Measurements from ENCODE around the gene UBE3D. TPM values are rescaled to one million over a fixed set of nuclear protein-coding genes. Genes with fewer than 3 reads are reported as not detected.
"Not testable (repeated sequence)": the region's sequence is repeated elsewhere in the genome, so short reads cannot be mapped to it uniquely, and the experiment has no call there.

The UBE3D gene
- total RNA-seq, 2 donors from 2014 or later = 3.6 TPM

DNA sequence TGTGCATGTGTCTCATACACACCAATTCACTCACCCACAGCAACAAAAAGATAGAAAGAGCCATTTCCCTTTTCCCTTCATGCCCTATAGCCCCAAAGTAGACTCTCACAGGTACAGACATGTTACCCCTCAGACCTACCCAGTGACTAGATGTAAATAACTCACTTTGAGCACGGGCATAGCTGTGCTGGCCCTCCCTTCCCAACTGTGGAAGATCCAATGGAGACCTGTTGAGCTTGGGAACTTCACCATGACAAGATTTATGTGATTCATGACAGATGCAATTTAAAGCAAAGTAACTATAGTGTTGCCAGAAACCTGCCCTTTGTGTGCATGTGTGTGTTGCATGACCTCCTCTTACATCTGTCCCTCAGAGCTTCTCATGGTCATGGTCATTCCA lies 175.4 kb downstream of the UBE3D start:
- no peak for DNase-seq (ENCODE audit: low spot score)
- intact Hi-C loops (cut with DNase I) = no loop called here

DNA sequence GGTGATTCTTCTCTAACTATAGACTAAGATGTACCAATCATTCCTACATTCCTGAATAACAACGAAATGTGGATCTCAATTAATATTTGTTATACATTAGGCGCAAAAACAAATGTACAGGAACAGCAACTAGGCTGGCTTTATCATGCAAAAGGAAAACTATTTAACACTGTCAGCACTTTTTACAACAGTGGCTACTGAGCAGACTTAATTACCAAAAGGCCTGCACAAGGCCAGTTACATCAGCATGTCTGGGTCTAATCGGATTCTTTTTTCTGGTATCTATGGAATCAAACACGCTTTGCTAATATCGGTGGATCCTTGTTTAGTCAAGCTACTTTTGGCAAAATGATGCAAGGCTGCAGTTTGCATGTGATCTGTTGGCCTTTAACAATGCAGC lies 176.5 kb downstream of the UBE3D start:
- intact Hi-C loops (cut with DNase I) = no loop called here
- no peak for DNase-seq (ENCODE audit: low spot score)

DNA sequence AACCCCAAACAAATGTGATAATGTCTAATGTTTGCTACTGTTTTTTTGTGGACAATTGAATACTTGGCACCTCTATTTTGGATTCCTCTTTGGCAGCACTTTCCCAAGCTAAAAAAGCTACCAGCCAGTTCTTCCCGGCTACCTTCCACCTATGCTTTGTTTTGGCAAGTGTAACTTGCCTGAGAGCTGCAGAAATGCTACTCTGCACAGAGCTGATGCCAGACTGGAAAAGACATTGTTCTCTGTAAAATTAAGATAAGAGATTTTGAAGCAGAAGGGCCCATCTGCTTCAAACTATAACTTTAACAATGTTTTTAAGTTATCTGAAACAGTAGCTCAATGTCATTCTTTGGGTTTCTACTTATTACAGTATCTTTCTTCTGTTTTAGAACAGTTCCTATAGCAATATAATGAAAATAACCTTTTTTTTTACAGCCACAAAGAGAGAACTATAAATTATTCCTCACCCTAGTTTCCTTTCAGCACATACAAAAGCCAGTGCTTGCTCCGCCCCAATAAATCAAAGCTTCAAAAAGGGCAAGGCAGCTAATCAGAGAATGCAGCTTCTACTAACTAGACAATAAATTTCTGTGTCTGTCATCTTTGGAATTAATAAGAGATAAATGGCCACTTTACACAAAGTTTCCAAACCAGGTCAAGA lies 183.1 kb downstream of the UBE3D start:
- no peak for DNase-seq (ENCODE audit: low spot score)
- intact Hi-C loops (cut with DNase I) = no loop called here

DNA sequence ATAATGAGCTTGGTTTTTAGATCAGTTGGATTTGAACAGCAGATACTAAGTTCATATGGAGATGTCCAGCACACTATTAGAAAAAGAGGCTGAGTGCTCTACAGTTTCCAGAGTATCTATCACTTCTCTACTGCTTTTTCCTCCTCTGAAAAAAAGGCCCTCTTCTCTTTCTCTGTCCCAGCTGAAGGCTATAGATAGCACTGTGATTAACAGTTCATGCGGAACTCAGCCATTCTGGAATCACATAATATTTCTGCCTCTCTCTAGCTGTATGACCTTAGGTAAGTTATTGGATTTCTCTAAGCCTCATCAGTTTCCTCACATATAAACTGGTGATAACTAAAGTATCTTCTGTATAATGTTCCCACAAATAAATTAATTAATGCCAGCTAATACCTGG lies 184.1 kb downstream of the UBE3D start:
- intact Hi-C loops (cut with DNase I) = no loop called here

DNA sequence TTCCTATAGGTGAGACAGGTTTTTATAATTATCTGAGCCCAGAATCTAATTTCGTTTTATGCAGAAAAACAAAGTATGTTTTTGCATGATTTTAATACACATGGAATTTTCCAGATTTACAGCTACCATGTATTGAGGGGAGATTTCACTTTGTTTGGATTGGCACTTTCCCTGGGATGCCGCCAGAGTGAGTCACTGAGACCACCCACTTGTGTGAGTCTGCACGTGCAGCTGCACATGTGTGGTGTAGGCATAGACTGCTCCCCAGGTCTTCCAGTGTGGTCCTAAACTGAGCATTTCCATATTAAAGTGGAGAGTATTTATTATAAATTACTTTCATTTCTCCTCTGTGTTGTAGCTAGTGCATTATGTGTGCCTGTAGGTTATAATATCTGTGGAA lies 186.8 kb downstream of the UBE3D start:
- intact Hi-C loops (cut with DNase I) = no loop called here
- DNase-seq (ENCODE audit: low spot score) = no peak

More for the DNA sequence above, 184.1 kb downstream of the UBE3D start:
- no peak for DNase-seq (ENCODE audit: low spot score)

DNA sequence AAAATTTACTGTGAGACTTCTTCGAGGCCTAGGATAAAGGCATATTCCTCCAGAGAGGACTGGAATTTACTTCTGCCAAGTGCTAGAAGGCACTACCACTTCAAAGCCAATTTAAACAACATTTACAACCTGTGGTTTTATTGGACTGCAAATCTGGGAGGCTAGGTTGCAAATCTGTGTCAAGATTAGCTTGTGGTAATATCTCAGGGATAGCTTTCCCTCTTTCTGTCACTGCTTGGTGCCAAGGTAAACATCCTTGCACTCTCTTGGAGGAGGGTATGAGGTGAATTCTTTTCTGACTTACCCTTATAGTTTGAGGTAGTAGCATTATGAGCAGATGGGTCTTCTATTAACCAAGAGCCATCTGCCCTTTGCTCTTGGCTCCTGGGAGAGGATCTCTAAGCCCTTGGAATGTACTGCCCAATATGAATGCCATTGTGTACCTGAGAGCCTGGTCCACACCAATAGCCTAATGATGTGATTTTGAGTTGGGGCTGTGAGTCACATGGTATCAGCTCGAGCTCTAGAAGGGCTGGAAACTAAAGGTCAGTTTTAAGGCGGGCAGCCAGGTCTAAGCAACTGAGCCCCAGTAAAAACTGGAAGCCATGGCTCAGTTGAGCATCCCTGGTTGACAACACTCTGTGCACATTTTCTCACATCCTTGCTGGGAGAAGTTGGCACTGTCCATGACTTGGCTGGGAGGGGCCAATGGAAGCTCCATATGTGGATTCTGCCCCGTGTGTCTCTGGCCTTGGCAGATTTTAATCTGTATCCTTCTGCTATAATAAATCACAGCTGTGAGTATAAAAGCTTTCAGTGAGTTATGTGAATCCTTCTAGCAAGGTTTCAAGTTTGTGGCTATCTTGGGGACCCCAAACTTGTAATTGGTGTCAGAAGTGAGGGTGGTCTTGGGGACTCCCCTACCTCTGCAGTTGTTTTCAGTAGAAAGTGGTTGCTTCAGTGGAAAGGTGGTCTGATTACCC lies 188.1 kb downstream of the UBE3D start:
- intact Hi-C loops (cut with DNase I) = no loop called here
- no peak for DNase-seq (ENCODE audit: low spot score)

DNA sequence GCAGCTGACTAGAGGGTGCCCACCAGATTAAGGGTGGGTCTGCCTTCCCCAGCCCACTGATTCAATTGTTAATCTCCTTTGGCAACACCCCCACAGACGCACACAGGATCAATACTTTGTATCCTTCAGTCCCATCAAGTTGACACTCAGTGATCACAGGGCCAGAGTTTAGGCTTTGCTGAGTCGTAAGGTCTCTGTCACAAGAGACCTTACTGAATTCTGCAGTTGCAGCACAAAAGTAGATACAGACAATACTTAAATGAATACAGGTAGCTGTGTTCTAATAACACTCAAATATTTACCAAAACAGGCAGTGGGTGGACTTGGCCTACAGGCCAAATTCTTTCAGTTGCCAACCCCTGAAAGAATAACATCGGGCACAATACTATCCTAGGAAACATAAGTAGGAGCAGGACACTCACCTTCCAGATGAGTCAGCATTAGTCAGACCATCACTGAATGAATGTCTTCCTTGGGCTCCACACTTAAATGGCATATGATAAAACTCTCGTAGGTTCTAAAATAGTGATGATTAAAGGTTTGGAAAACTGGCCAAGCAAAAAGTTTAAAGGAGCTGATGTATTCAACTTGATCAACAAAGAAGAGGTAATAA lies 190.0 kb downstream of the UBE3D start:
- intact Hi-C loops (cut with DNase I) = no loop called here
- no peak for DNase-seq (ENCODE audit: low spot score)

DNA sequence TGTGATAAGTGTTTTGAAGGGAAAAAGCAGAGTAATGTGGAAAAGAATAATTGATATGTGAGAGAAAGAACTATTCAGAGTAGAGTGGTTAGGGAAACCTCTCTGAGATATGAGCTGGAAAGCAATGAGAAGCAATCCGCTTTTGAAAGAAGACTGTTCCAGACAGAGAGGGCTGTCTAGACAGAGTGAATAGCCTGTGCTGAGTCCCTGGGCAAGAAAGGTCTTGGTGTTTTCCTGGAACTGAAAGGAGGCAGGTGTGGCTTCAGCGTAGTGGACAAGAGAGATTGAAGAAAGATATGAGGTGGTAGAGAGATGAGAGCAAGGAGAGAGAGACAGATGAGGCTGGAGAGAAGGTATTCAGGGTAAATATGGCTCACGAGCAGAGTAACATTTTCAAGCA lies 190.8 kb downstream of the UBE3D start:
- intact Hi-C loops (cut with DNase I) = no loop called here
- DNase-seq (ENCODE audit: low spot score) = no peak

DNA sequence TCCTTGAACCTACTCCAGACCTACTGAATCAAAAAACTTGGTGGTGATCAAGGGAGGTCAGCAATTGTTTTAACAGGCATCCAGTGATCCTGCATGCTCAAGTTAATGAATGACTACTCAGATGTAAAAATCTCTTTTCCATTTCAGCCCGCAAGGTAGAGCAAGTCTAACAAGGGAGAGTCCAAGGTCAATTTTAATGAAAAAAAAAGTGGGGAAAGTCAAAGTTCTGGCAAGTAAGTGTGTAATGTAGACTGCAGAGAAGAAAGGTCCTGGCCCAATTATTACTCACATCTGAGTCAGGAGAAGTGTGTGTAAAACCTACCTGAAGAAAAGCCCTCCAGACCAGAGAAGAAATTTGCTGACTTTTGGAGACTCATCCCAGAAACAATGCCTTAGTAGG lies 193.5 kb downstream of the UBE3D start:
- intact Hi-C loops (cut with DNase I) = no loop called here
- no peak for DNase-seq (ENCODE audit: low spot score)

DNA sequence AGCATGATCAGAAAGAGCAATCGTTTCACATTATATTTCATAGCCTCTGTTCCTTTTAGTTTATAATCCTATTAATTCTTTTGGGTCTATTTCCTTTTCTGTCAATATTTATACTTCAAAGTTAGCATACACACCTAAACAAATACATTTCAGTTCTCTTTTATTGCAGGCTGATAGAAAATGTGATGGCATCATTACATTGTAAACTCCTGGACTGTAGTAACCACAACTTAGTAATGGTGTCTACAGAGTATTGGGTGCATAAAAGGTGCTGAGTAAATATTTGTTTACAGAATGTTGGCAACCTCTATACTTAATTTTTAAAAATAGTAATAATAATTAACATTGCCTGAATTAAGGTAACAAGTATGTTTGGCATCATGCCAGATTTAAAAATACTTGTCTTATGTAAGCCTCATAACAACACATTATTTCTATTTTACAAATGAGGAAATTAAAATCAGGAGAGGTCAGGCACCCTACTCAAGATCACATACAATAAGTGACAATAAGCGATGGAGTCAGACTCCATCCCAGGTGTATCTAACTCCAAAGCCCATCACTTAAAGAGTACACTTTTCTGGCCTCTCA lies 195.0 kb downstream of the UBE3D start:
- intact Hi-C loops (cut with DNase I) = no loop called here
- no peak for DNase-seq (ENCODE audit: low spot score)

DNA sequence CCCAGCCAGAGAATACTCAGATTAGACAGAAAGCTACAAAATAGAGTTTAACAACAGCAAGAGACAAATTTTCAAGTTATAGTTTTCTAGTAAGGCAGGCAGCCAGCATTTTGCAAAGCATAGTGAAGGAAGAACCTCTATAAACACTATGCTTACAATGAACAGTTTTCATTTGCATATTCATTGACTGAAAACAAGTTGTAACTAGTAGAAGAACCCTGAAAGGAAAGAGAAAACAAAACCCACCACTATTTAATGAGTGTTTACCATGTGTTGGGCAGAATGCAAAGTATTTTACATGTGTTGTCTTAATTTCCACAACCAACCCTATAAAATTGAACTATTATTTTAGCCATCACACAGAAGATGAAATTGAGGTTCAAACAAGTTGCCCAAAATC lies 196.1 kb downstream of the UBE3D start:
- no peak for DNase-seq (ENCODE audit: low spot score)
- intact Hi-C loops (cut with DNase I) = no loop called here

DNA sequence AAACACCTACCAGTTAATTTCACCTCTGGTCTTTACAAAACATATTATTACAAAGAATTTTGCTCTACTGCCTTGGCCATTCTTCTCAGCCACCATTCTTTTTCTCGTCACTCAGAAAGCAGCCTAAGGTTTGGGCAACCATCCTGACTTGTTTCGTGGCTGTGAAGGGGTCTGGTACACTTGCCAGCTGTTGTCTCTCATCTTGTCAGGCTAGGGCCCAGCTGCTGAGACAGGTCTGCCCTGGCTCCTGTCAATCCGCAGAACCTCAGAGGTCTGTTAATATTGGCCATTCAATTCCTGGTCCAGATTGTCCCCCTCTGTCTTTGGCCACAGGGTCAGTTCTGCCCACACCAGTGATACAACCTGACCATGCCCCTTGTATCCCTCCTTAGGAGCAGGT lies 197.7 kb downstream of the UBE3D start:
- DNase-seq (ENCODE audit: low spot score) = no peak
- intact Hi-C loops (cut with DNase I) = no loop called here

DNA sequence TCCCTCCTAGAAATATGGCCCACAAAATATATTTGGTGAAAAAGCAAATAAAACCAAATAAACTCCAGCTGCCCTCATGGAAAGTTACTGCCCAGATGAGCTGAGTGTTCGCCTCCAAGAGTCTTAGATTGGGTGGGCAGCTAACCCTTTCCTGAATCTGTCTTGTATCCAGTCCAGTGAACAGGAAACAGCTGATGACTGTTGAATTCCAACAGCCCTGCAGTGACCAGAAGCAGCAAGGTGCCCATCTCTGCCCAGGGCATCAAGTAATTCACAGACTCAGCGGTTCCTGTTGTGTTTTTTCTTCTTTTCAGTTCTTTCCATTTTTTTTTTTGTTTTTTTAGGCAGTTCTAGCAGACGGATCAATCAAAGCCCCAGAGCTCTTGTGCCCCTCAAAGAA lies 199.2 kb downstream of the UBE3D start:
- intact Hi-C loops (cut with DNase I) = no loop called here
- no peak for DNase-seq (ENCODE audit: low spot score)

DNA sequence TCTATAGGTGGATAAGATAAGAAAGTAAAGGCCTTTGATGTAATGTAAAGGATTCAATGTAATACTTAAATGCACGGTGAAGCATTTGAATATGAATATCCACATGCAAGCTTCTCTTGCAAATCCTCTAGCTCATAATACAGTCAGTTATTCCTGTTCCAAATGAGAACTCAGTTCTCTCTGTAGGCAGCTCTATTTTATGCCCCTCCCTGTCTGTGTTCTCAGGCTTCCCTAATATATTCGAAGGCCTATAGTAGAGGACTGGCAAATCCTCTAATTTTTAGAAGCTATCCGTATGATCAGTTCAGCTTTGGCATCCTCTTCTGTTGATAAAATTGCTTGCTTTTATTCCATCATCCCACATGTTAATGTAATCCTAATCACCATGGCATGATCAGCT lies 200.2 kb downstream of the UBE3D start:
- intact Hi-C loops (cut with DNase I) = no loop called here
- no peak for DNase-seq (ENCODE audit: low spot score)

DNA sequence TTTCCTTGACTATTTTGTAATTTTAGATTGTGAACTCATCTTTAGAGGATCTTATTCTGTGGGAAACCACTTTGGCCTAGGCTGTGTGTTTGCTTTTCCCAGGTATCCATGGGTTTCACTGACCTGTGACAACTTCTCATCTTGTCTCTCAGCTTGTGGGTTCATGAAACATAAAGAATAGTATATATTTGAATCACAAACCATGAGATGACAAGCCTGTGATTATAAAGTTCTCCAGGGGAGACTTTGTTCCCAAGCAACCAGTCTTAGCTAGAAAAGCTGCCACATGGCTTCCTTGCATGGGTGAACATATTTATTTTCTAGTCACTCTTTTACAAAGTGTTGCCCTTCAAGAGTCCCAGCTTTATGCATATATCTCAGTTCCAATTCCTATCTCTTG lies 201.9 kb downstream of the UBE3D start:
- intact Hi-C loops (cut with DNase I) = no loop called here
- no peak for DNase-seq (ENCODE audit: low spot score)

DNA sequence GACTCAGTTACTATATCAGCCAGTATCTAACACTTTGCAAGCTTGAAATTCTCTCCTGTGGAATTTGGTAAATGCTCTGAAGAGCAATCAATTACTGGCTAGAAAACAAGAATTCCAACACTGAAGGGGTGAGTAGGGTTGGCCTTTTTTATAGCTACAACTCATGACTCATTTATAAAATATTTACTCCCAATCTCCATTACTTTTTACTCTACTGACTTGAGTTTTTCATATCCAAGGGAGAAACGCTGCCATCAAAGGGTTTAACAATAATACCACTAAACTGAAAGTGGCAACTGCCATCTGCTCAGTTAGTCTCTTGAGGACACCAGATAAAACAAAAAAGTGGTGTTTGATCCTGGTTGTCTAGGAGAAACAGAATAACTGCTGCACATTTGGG lies 203.1 kb downstream of the UBE3D start:
- intact Hi-C loops (cut with DNase I) = no loop called here

DNA sequence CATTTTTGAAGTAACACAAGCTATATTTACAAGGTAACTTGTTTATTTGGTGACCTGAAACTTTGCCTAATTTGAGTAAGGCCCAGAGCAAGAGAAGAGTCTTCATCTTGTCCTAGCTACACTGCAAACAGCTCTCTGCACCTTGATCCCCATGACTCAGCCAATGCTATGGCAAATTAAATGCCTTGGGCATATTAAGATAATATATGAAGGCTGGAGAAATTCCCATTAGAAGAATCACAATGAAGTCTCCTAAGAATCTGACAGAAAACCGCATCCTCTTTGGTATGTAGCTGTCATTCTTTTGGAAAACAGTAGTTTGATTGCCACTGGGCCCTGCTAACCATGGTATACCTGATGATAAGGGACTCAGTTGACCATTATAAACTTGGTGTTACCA lies 204.5 kb downstream of the UBE3D start:
- intact Hi-C loops (cut with DNase I) = no loop called here
- no peak for DNase-seq (ENCODE audit: low spot score)

More for the DNA sequence above, 203.1 kb downstream of the UBE3D start:
- DNase-seq (ENCODE audit: low spot score) = no peak

DNA sequence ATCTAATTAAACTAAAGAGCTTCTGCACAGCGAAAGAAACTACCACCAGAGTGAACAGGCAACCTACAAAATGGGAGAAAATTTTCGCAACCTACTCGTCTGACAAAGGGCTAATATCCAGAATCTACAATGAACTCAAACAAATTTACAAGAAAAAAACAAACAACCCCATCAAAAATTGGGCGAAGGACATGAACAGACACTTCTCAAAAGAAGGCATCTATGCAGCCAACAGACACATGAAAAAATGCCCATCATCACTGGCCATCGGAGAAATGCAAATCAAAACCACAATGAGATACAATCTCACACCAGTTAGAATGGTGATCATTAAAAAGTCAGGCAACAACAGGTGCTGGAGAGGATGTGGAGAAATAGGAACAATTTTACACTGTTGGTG lies 209.6 kb downstream of the UBE3D start:
- intact Hi-C loops (cut with DNase I); DNase-seq (ENCODE audit: low spot score): not testable (repeated sequence)

DNA sequence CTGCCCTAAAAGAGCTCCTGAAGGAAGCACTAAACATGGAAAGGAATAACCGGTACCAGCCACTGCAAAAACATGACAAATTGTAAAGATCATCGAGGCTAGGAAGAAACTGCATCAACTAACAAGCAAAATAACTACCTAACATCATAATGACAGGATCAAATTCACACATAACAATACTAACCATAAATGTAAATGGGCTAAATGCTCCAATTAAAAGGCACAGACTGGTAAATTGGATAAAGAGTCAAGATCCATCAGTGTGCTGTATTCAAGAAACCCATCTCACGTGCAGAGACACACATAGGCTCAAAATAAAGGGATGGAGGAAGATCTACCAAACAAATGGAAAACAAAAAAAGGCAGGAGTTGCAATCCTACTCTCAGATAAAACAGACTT lies 212.7 kb downstream of the UBE3D start:
- intact Hi-C loops (cut with DNase I); DNase-seq (ENCODE audit: low spot score): not testable (repeated sequence)

DNA sequence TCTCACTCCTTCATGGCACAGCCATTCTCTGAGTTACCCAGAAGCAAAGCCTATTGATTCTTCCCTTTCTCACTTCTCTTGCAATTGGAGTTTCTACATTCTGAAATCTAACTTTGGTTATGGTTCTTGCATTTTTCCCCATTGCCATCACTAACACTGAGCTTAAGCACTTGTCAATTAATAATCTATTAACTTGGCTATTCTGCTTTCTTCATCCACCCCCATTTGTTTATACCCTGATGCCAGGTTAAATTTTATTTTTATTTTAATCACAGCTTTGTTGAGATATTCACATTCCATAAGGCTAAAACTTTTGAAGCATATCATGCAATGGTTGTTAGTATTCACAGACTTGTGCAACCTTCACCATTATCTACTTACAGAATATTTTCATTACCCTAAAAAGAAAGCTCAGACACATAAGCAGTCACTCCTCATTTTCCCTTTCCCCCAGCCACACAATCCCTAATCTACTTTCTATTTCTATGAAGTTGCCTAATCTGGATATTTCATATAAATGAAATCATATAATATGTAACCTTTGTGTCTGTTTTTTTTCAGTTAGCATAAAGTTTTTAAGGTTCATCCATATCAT lies 222.3 kb downstream of the UBE3D start:
- intact Hi-C loops (cut with DNase I) = no loop called here
- no peak for DNase-seq (ENCODE audit: low spot score)

All from posterior vena cava (tissue), 2 donors.